G401.6 (cell line): ENCODE measurements around the gene BRD4.

ENCODE experiments used
- FAIRE-seq: peaks from 2 replicates; lab custom pipeline; 2012; peaks lifted over from hg19 to GRCh38; lab: Jason Lieb, UNC

BRD4 gene

DNA sequence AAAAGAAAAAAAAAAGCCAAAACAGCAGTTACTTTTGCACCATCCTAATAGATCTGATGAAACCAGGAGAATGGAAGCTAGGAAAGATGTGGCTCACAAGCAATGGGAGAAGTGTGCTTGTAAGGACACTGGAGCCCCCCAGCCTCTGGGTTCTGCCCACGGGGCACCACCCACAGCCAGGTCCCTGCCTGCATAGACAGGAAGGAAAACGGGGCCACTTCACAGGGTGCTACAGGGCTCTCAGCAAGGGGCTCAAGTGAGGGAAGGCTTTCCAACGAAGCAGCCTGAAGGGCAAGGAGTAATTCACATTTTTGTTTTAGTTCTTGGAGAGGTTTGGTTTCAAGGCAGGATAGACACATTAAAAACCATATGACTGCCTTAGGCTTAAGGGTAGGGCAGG is 42.7 kb downstream of the BRD4 start:
- no peak for FAIRE-seq

DNA sequence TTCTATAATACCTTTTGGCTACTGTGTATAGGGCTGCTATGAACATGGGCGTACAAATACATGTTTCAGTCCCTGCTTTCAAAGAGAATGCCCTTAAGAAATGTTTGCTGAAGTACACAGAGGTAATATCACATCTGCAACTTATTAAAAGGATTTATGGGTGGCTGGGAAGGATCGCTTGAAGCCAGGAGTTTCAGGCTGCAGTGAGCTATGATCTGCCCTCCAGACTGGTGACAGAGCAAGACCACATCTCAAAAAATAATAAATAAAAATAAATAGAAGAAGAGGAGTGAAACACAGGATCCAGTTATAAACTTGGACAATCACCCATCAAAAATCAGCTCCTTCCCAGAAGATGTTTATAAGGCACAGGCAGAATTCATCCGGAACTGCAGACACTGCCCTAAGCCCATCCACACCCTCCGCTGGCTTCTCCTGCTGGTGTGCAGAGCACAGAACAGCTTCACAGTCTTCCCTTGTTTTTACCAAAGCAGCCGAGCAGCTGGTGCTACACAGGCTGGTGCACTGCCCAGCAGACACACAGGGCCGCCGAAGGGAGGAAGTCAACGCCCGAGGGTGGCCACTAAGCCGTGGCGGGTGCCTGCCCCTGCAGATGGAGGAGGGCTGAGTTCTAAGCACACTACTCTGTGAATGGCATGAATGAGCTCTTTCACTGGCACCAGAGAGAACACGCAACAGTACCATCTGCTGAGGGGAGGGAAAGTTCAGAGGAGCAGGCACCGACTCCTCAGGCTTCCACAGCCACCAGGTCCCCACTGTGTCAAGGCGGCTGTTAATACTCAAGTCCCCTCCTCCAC is 44.0 kb downstream of the BRD4 start:
- FAIRE-seq = no peak

DNA sequence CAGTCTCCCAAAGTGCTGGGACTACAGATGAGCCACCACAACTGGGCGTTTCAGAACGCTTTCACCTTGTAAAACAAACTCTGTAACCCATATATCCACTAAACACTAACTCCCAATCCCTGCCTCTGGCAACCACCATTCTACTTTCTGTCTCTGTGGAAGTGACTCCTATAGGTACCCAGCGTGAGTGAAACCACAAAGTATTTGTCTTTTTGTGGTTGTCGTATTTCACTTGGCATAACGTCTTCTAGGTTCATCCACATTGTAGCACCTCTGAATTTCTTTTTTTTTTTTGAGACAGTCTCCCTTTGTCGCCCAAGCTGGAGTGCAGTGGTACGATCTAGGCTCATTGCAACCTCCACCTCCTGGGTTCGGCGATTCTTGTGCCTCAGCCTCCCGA is 44.8 kb downstream of the BRD4 start:
- FAIRE-seq = no peak

GRCh38 chr19:15286688-15287365 is 45.5 kb downstream of the BRD4 start:
- FAIRE-seq = no peak

DNA sequence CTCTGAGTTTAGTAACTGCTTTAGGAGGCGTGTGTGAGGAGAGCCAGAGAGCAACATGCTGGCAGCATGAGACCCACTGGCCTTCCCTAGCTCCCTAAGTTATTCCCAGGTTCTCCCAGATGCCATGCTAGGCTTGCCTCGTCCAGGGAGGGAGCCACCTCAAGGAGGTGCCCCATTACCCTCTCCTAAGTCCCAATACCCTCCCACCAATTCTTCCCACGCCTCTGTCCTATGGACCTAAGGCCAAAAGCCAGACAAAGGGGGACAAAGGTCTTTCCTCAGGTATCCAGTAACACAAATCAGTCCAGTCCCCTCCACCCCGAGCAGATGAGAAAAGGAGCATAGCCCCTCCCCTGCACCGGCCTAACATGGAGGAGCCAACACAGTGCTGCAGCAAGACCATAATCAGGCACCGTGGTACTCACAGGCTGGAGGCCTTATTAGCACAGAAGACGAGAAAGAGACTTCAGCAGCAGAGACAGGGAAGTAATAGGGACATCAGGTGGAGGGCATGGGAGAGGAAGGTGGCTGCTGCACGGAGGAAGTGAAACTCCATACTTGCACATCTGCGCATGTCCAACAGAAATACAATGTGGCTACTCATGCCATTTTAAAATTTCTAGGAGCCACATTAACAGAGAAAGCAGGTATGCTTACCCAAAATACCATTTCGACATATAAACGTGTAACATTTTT is 46.3 kb downstream of the BRD4 start:
- no peak for FAIRE-seq

- no peak for FAIRE-seq
These were observed 47.4 kb downstream of the BRD4 start for GRCh38 chr19:15284896-15285295.

DNA sequence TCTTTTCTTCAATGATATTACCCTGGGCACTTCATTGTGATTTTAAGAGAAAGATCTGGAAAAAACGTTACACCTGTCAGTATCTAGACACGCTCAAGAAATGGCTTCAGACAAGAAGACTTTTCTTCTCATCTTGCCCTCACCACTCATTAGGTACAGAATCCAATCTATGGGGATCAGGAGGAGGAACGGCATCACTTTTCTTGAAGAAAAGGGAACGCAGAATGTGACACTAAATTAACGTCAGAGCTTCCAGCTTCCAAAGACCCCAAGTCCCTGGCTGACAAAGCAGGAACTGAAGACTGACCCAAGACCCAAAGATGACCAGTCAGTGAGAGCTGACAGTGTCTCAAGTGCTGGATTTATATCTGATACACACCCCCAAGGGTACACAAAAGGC is 48.2 kb downstream of the BRD4 start:
- no peak for FAIRE-seq

DNA sequence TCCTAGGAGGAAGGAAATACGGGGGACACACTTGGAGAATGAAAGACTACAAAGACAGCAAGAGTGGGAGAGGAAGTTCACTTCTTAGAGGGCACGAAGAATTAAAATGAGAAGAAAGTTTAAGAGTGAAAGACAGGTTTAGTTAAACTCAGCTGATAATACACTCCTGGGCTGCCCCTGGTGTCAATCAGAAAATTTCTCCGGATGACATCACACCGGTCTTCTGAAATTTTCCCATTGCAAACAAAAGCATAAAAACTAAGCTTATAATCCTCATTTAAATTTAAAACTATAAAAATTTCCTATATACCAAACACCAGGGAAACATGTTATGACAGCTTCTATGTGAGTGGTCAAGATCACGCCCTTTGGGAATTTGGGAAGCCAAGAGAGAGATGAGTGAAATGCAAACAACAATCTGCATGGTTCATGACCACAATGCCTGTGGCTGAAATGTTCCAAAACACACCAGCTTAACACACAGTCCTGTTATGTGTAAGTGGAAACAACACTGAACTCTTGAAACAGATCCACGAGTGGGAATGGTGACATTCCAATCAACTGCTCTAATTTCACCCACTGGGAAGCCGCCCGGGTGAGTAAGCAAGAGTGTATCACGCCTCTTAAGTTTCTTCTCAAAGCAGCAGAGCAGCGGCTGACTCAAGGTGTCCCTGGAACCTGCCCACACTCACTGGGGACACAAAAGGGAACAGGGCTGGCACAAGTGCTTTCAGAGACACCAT is 49.0 kb downstream of the BRD4 start:
- FAIRE-seq = no peak

- FAIRE-seq = no peak
These were observed 50.0 kb downstream of the BRD4 start for GRCh38 chr19:15282311-15282705.

GRCh38 chr19:15280915-15281683 is 51.2 kb downstream of the BRD4 start:
- FAIRE-seq = no peak

DNA sequence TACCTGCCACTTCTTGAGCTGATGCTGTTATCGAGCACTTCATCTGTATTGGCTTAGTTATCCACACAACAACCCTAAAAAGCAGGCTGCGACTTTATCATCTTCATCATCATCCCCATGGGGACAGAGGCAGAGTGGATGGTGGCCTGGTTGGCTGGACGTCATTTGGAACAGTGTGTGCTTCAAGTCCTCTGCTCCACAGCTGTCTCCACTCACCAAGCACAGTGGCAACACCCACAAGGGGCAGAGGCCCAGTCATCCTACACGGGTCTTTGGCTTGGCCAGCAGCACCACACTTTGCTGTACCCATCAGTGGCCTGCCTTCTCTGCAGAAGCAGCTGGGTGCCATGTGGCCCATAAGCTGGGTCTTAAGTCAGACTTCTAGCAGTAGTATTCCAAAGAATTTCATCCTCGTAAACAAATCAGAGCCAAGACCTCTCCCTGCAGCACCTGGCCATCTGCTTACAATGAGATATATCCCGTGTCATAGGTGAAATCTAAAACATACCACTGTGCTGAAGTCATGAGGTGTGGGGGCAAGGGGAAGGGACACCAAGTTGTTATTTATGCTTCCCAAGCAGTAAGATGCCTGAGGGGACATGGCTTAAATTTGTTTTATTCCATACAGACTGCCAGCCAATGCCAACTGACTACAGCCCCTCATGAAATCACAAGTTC is 52.2 kb downstream of the BRD4 start:
- FAIRE-seq = no peak

DNA sequence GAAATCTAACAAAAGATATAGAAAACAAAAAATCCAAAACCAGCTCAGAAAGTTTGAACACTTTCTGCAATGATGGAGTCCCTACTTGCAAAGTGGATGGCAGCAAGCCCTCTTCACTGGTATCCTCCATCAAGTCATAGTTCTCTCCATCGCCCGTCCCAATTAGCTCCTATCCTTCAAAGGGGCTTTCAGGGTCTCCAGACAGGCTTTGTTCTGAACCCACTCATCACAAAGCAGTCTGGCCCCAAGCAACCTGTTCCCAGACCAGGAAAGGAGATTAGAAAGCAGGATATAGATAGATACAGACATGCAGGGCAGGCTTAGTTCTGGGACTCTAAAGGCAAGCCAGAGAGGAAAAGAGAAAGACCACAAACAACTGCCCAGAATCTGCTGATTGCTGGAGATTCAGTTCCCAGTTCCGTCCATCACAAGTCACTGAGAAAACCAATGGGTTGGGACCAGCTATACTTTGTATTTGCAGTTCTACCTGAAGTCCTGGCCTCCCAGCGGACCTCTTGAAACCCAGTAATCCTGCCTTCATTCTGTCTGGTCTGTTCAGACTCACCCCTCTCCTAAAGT is 52.9 kb downstream of the BRD4 start:
- no peak for FAIRE-seq

DNA sequence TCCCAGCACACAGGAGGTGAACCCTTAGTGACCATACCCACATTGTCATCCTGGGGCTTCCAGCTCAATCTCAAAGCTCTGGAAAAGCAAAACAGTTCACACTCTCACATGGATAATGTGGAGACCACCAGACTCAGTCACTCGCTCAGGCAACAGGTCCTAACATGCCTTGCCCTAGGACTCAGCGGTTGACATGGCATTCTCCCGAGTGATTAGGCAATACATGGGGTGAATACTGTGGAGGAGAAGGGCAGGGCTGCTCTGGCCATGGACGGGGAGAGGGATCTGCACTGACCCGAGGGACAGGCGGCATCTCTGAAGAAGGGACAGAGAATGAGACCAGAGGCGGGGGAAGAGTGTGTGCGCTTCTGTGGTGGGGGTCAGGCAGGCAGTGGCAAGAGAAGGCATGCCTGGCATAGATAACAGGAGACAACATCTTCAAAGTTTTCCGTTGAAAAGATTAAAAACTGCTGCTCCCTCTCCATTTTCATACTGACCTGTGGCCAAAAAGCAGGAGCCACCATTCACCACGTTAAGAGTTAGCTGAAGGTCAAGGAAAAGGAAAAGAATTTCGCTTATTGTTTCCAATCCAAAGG is 55.6 kb downstream of the BRD4 start:
- FAIRE-seq = no peak

GRCh38 chr19:15274477-15274876 is 57.9 kb downstream of the BRD4 start:
- no peak for FAIRE-seq

DNA sequence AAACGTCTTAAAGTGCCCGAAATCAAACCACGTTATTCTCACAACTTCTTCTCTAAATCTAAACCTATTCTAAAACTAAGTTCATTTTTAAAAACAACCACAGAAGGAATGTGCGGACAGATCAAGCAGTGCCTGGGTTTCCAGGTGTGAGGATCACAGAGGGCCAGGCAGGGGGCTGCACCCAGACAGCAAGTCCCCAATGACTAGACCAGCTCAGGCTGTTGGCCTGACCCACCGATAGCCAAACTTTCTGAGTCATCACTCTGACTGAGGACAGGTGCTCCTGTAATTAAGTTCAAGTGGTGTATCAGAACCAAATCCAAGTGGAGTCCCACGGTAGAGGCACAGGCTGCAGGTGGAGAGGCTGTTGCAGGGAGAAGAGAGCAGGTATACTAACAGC is 62.5 kb downstream of the BRD4 start:
- no peak for FAIRE-seq

- no peak for FAIRE-seq
These were observed 63.4 kb downstream of the BRD4 start for GRCh38 chr19:15268928-15269253.

DNA sequence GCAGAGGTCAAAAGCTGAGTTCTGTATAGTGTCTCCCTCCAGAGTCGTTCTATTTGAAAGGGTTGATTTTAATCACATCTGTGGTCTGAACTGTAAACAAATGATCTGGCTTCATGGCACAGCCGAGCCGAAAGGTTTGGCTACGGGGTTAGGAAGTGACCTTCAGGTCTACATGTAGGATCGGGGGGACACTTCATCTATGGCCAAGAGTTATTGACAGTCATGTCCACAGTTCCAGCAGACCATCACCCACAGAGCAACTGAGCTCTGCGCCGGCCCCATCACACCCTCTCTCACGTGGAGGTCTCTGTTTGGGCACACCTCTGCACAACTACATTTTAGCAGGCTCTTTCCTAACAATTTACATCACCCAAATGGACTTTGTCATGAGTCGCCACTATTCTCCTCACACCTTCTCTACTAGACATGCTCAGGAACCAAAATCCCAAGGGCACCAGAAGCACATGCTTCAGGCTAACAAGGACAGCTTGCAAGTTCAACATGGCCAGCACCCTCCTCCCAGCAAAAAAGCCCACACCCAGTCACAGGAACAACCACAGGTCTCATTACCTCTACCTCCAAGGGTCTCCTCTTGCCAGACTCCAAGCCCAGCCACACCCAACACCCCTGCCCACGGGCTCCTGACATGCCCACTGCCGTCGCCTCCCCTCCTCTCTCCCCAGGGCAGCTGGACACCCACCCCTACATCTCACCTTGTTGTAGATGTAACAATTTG is 64.0 kb downstream of the BRD4 start:
- no peak for FAIRE-seq

GRCh38 chr19:15266683-15267082 is 65.7 kb downstream of the BRD4 start:
- FAIRE-seq = no peak

GRCh38 chr19:15265850-15266248 is 66.5 kb downstream of the BRD4 start:
- FAIRE-seq = no peak
